Skin epidermis (tissue), 12 donors: Measurements from ENCODE around the gene ANKRD12.
A peak's percentile ranks its signal among the peaks of the same experiment; 100 is the strongest.
"Not testable (repeated sequence)": the region's sequence is repeated elsewhere in the genome, so short reads cannot be mapped to it uniquely, and the experiment has no call there.

Source experiments
- H3K27ac ChIP-seq, 21 experiments: fragments of 200-600 bp; sonication (generic) in 11 of 21; one replicate each; pipeline ENCODE4 v1.5.0; 2020; ENCODE audit warnings: mild to moderate bottlenecking in 3 of 21, inconsistent platforms in 2 of 21, moderate library complexity in 2 of 21
- H3K4me3 ChIP-seq, 7 experiments: fragments of 200-600 bp; sonication (generic) in 2 of 7; one replicate each; pipeline ENCODE4 v1.5.0; 2020; ENCODE audit warnings: inconsistent platforms in 2 of 7, mild to moderate bottlenecking in 2 of 7, moderate library complexity in 1 of 7

ANKRD12 gene

DNA sequence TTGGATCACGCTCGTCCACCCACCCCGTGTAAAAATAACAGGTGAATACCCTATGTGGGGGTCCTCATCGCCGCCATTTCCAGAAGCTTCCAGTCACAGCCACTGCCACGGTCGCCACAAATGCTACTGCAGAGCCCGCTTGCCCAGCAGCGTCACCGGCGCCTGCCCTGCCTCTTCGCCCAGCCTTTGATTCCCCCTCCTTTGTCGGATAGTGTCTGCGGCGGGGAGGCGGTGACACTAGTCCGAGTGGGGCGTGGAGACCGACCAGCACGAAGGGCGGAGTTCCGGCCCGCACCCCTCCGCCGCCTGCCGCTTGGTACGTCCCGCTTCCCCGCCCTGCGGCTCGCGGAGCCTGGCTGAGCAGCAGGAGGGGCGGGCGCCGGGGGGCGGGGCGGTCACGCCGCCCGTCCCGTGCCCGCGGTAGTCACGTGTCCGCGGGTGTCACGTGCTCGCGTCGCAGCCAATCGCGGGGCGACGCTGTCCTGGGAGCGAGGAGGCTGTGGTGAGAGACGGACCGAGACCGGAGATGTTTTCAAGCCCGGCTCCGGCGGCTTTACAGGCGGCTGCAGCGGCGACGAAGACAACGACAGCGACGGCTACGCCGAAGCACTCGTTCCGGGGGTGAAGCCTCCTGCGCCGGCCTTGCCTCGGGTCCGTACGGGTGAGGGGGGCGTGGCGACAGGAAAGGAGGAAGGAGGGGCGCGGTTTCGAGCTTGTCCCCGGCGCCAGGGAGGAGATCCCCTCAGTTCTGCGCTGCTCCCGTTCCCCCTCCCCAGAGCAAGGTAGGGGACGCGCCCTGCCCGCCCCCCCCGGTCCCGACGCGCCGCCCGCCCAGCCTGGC, at the start of gene ANKRD12:
Gene ANKRD12 (plus strand): TSS at position 467 of the 841 bp plus-strand sequence. CDS start 45,652 bp downstream, outside the sequence.
- H3K4me3 ChIP-seq: peak within 1 kb of the TSS; percentile 69 to 87 (median 80)
- H3K27ac ChIP-seq: peak within 1 kb of the TSS; percentile 88 to 99 (median 97)

DNA sequence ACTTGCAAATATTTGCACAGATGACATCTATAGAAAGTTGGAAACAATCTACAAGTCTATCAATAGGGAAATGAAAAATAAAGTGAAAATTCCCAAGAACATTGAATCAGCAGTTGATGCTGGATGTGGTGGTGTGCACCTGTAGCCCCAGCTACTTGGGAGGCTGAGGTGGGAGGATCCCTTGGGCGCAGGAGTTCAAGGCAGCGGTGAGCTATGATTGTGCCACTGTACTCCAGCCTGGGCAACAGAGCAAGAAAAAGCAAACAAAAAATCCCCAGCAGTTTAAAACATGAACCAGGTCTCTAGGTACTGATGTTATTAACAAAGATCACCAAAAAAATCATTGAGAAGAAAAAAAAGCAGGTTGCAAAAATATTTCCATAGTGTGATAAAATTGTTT, 49.4 kb upstream of the ANKRD12 start:
- no peak overlapping the region for H3K27ac ChIP-seq
- H3K4me3 ChIP-seq: no peak overlapping the region

- no peak overlapping the region for H3K4me3 ChIP-seq
- H3K27ac ChIP-seq: no peak overlapping the region
These were observed 48.3 kb upstream of the ANKRD12 start for GRCh38 chr18:9088252-9088651.

DNA sequence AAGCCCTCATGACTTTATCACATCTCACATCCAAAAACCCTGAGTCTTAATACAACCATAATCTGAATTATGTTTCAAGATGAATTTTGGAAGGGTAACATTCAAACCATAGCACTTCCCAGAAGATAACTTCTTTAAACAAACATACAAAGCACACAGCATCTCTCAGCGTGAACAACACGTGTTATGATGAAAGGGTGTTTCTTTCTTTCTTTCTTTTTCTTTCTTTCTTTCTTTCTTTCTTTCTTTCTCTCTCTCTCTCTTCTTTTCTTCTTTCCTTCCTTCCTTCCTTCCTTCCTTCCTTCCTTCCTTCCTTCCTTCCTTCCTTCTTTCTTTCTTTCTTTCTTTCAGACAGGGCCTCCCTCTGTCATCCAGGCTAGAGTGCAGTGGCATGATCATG, 47.9 kb upstream of the ANKRD12 start:
- not testable (repeated sequence) for H3K4me3 ChIP-seq, H3K27ac ChIP-seq

DNA sequence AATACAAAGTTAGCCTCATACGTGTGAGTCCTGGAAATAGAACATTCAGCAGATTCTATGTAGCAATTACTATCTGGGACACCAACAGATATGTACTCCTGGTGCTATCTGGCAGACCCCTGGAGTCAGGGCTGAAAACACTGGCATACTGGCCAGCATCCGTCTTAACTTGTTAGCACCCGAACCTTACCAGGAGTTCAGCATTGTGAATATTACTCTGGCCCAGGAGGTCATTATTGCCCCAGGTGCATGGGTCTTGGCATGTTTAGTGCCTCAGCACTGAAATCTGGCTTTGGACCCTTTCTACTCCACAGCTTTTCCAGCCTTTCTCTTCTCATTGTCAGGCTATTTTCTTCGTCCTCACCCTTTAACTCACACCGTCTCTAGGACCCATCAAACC, 46.0 kb upstream of the ANKRD12 start:
- Histone ChIP-seq H3K4me3 (no peak overlapping the region), H3K27ac (peak overlapping the region in 3 of 21 experiments; percentile 38 to 61 (median 52))

DNA sequence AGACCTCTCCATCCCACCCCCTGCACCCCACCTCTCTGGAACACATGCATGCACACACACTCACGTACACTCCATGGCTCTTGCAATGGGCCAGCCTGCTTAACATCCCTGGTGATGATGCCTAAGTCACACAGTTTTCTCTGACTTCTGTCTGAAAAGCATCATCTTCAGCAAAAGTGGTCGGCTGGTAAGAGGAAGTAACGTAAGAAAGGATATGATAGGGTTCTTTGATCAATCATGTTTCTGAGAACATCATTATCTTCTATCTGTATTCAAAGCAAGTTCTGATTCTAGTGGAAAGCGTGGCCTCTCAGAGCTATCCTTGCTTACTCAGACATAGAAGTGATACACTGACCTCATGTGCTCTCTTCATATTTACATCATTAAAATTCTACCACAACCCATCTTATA, 45.5 kb upstream of the ANKRD12 start:
- peak overlapping the region in 3 of 21 experiments; percentile 38 to 61 (median 52) for H3K27ac ChIP-seq
- H3K4me3 ChIP-seq: no peak overlapping the region

DNA sequence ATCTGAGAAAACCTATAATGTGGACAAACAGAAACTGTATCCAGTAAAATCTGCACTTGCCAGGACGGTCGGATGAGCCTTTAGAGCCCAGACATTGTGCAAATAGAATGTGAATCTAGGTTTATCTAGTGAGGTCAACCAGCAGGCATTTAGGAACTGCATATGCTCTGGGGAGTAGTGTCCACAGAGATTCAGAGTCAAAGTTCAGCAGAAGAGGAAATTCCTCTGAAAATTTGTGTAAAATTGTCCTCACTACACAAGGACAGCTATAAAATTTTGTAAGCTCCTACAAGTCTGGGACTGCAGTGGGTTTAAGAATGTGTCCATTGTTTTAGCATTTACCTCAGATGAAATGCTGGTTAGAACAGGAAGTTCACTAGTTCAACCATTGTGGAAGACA, 43.9 kb upstream of the ANKRD12 start:
- no peak overlapping the region for H3K4me3 ChIP-seq
- H3K27ac ChIP-seq: peak overlapping the region in 1 of 21 experiments; percentile 39

GRCh38 chr18:9093109-9093508, 43.5 kb upstream of the ANKRD12 start:
- not testable (repeated sequence) for H3K27ac ChIP-seq, H3K4me3 ChIP-seq

GRCh38 chr18:9094307-9095226, 42.0 kb upstream of the ANKRD12 start:
- H3K4me3 ChIP-seq: no peak overlapping the region
- peak overlapping the region in 8 of 21 experiments; percentile 10 to 78 (median 55) for H3K27ac ChIP-seq

- Histone ChIP-seq H3K4me3 (no peak overlapping the region), H3K27ac (peak overlapping the region in 13 of 21 experiments; percentile 3 to 78 (median 24))
These were observed 41.1 kb upstream of the ANKRD12 start for GRCh38 chr18:9095297-9096006.

DNA sequence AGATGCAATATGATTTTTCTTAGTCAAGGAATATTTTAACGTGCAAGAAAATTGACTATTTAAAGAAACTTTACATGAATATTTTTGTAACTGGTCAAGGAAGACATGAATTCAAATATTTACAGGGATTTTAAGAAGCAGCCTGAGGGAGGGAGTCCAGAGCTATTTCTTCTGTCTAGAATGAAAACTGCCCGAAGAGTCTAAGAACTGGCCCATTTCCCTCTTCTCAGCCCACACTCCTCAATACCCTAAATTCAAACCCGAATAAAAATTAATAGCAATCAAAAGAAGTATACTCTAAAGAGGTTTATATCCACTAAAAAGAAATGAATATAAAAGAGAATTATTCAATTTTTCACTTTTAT, 40.6 kb upstream of the ANKRD12 start:
- peak overlapping the region in 6 of 21 experiments; percentile 4 to 78 (median 55) for H3K27ac ChIP-seq
- no peak overlapping the region for H3K4me3 ChIP-seq

- Histone ChIP-seq H3K4me3 (no peak overlapping the region), H3K27ac (peak overlapping the region in 3 of 21 experiments; percentile 20 to 58 (median 42))
These were observed 39.9 kb upstream of the ANKRD12 start for GRCh38 chr18:9096685-9097084.

GRCh38 chr18:9097349-9097748, 39.2 kb upstream of the ANKRD12 start:
- no peak overlapping the region for H3K4me3 ChIP-seq
- H3K27ac ChIP-seq: peak overlapping the region in 4 of 21 experiments; percentile 20 to 60 (median 50)

DNA sequence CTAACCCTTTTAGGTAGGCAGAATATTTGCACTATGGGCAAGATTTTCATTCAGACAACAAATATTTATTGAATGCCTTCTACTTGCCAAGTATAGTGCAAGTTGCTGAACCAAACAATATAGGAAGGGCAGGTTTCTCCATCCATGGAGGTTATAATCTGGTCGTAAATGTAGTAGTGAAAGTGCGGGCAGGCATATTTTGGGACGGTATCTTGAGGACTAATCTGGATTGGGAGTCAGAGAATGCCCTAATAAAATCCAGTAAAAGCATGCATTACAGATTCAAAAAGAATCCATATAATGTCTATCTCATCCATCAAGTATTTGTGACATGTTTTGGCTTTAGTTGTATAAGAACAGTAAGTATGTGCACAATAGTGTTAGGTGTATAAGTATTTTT, 35.8 kb upstream of the ANKRD12 start:
- Histone ChIP-seq H3K27ac (peak overlapping the region in 3 of 21 experiments; percentile 92 to 98 (median 95)), H3K4me3 (no peak overlapping the region)

DNA sequence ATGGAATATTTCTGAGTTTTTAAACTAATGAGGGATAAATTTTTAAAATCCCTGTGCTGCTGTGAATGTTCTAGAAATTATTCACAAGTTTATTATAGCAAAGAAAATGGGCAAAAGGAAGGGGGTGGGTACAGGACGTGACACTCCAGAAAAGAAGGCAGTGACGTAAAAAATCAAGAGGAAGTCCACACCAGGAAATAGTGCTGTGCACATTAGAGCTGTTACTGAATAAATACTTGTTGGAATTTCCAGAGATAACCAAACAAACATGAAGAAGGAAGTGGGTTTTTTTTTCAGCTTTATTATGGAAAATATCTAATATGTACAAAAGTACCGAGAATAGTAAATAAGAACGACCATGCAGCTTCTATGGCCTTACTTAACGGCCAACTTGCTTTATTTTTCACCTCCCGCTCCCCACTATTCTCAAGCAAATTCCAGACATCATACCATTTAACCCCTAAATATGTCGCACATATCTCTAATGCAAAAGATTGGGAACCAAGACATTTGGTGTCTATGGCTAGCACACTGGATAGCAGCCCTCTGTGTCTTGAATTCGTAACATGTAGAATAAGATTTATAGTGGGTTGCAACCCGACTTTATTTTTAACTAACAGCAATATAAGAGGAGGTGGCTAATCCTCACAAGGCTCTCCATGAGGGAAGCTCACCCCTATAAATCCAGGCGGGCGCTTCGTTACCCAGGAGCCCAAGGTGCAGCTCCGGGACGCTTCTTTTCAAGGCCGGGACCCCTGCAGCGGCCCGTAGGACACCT, 34.7 kb upstream of the ANKRD12 start:
- H3K4me3 ChIP-seq: peak overlapping the region; percentile 58 to 84 (median 65)
- H3K27ac ChIP-seq: peak overlapping the region; percentile 38 to 98 (median 95)

GRCh38 chr18:9102508-9103375, 33.8 kb upstream of the ANKRD12 start, which contains the start of gene NDUFV2:
NDUFV2 (plus strand) TSS chr18:9102699; CDS start chr18:9102744, 45 bp downstream.
- Histone ChIP-seq H3K4me3 (peak within 1 kb of the TSS; percentile 58 to 84 (median 65)), H3K27ac (peak within 1 kb of the TSS; percentile 84 to 98 (median 95))

- Histone ChIP-seq H3K27ac (peak overlapping the region in 20 of 21 experiments; percentile 87 to 98 (median 95)), H3K4me3 (peak overlapping the region; percentile 58 to 84 (median 65))
These were observed 33.2 kb upstream of the ANKRD12 start for GRCh38 chr18:9103376-9103873.
